ENCODE measurements around the gene INHBE. TPM values are rescaled to one million over a fixed set of nuclear protein-coding genes. Genes with fewer than 3 reads are reported as not detected.

The INHBE gene
- polyA plus RNA-seq, 3 donors, result not detected

DNA sequence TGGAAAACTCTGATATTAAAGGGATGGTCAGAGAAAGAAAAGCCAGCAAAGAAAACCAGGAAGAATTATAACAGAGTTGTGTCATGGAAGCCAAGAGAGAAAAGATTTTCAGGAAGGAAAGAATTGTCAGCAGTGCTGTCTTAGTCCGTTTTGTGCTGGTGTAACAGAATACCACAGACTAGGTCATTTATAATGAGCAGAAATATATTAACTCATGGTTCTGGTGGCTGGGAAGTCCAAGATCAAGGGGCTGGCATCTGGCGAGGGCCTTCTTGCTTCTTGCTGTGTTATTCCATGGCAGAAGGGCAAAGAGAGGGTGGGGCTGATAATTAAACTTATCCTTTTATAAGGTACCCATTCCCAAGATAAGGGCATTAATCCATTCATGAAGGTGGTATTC lies 6.4 kb upstream of the INHBE start:
- Histone ChIP-seq H3K27ac (ENCODE audit: low read depth in 1 of 2, low read length in 2 of 2) (no peak overlapping the region), H2AFZ (ENCODE audit: insufficient read depth, low read depth, low read length, poor library complexity, severe bottlenecking) (no peak overlapping the region), H3K36me3 (replicated peaks in 1 of 2; ENCODE audit: control insufficient read depth in 1 of 2, insufficient read depth in 2 of 2, low read length in 2 of 2) (no peaks in the 10 kb centered on the region), H3K79me2 (ENCODE audit: insufficient read depth, low read length) (no peaks in the 10 kb centered on the region), H3K9ac (ENCODE audit: insufficient read depth, low read length, poor library complexity, severe bottlenecking) (no peak overlapping the region), H3K4me2 (replicated peaks; ENCODE audit: extremely low read depth, low read length, poor library complexity, severe bottlenecking) (no peak overlapping the region), H4K20me1 (ENCODE audit: insufficient read depth, low read length) (no peaks in the 10 kb centered on the region), H3K9me3 (replicated peaks in 1 of 2; ENCODE audit: control insufficient read depth in 1 of 2, insufficient read depth in 1 of 2, low read length in 2 of 2) (no peaks in the 10 kb centered on the region), H3K4me3 (replicated peaks in 1 of 3; ENCODE audit: low read depth in 2 of 3, low read length in 3 of 3) (no peak overlapping the region), H3K4me1 (ENCODE audit: control insufficient read depth in 1 of 2, insufficient read depth in 2 of 2, low read length in 2 of 2) (no peaks in the 10 kb centered on the region), H3K27me3 (ENCODE audit: control insufficient read depth in 2 of 2, insufficient read depth in 2 of 2, low read length in 2 of 2) (no peaks in the 10 kb centered on the region)
- no peak for DNase-seq
- Mint-ChIP-seq H3K4me3 (no peak overlapping the region), H3K27me3 (ENCODE audit: low read depth in 3 of 3) (peaks cover 2 to 3% (median 2%) of the 10 kb centered on the region in 3 donors), H3K9me3 (no peaks in the 10 kb centered on the region), H3K27ac (no peak overlapping the region), H3K4me1 (no peaks in the 10 kb centered on the region), H3K36me3 (no peaks in the 10 kb centered on the region)
- WGBS (ENCODE audit: insufficient coverage), result no CpG with 5 or more reads among the region's 2 CpGs
- intact Hi-C loops (cut with micrococcal nuclease), result no loop called here
- TF ChIP-seq, protein P1, sequence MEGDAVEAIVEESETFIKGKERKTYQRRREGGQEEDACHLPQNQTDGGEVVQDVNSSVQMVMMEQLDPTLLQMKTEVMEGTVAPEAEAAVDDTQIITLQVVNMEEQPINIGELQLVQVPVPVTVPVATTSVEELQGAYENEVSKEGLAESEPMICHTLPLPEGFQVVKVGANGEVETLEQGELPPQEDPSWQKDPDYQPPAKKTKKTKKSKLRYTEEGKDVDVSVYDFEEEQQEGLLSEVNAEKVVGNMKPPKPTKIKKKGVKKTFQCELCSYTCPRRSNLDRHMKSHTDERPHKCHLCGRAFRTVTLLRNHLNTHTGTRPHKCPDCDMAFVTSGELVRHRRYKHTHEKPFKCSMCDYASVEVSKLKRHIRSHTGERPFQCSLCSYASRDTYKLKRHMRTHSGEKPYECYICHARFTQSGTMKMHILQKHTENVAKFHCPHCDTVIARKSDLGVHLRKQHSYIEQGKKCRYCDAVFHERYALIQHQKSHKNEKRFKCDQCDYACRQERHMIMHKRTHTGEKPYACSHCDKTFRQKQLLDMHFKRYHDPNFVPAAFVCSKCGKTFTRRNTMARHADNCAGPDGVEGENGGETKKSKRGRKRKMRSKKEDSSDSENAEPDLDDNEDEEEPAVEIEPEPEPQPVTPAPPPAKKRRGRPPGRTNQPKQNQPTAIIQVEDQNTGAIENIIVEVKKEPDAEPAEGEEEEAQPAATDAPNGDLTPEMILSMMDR (IDR thresholded peaks at IDR 0.05), result no peak

DNA sequence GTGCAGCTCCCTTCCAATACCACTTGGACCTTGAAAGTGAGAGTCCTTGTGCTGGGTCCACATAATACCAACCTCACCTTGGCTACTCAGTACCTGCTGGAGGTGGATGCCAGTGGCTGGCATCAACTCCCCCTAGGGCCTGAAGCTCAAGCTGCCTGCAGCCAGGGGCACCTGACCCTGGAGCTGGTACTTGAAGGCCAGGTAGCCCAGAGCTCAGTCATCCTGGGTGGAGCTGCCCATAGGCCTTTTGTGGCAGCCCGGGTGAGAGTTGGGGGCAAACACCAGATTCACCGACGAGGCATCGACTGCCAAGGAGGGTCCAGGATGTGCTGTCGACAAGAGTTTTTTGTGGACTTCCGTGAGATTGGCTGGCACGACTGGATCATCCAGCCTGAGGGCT lies 5.7 kb upstream of the INHBE start:
- Mint-ChIP-seq H3K27ac (no peak overlapping the region), H3K27me3 (ENCODE audit: low read depth in 3 of 3) (peaks cover 2 to 3% (median 2%) of the 10 kb centered on the region in 3 donors), H3K9me3 (no peaks in the 10 kb centered on the region), H3K36me3 (no peaks in the 10 kb centered on the region), H3K4me3 (no peak overlapping the region), H3K4me1 (peaks cover under 1% of the 10 kb centered on the region)
- intact Hi-C loops (cut with micrococcal nuclease), result no loop called here
- no peak overlapping the region for H3K4me3 ChIP-seq (replicated peaks in 1 of 3; ENCODE audit: low read depth in 2 of 3, low read length in 3 of 3)
- peaks cover 0 to under 1% of the 10 kb centered on the region in 2 donors for H3K4me1 ChIP-seq (ENCODE audit: control insufficient read depth in 1 of 2, insufficient read depth in 2 of 2, low read length in 2 of 2)
- no peaks in the 10 kb centered on the region for H3K79me2 ChIP-seq (ENCODE audit: insufficient read depth, low read length)
- no peak overlapping the region for H3K9ac ChIP-seq (ENCODE audit: insufficient read depth, low read length, poor library complexity, severe bottlenecking)
- no peaks in the 10 kb centered on the region for H3K27me3 ChIP-seq (ENCODE audit: control insufficient read depth in 2 of 2, insufficient read depth in 2 of 2, low read length in 2 of 2)
- 100% methylated on average over 7 of the region's 7 CpGs for WGBS (ENCODE audit: insufficient coverage)
- TF ChIP-seq, protein P1 (IDR thresholded peaks at IDR 0.05), result no peak
- no peak overlapping the region for H3K4me2 ChIP-seq (replicated peaks; ENCODE audit: extremely low read depth, low read length, poor library complexity, severe bottlenecking)
- no peak overlapping the region for H2AFZ ChIP-seq (ENCODE audit: insufficient read depth, low read depth, low read length, poor library complexity, severe bottlenecking)
- DNase-seq, result no peak
- no peaks in the 10 kb centered on the region for H4K20me1 ChIP-seq (ENCODE audit: insufficient read depth, low read length)
- no peaks in the 10 kb centered on the region for H3K36me3 ChIP-seq (replicated peaks in 1 of 2; ENCODE audit: control insufficient read depth in 1 of 2, insufficient read depth in 2 of 2, low read length in 2 of 2)
- no peaks in the 10 kb centered on the region for H3K9me3 ChIP-seq (replicated peaks in 1 of 2; ENCODE audit: control insufficient read depth in 1 of 2, insufficient read depth in 1 of 2, low read length in 2 of 2)
- H3K27ac ChIP-seq (ENCODE audit: low read depth in 1 of 2, low read length in 2 of 2), result no peak overlapping the region
